Motor neuron (in vitro differentiated cells): ENCODE data around the gene CDH13. TPM values are rescaled to one million over a fixed set of nuclear protein-coding genes. Genes with fewer than 3 reads are reported as not detected.
A peak's percentile ranks its signal among the peaks of the same experiment; 100 is the strongest.

Experiments used
- ATAC-seq, 8 experiments: fragments of 200-7000 bp; cut with Tn5 transposase; replicated peaks in 6 of 8; 2 replicates each; pipeline ENCODE4 v1.8.0; 2021; ENCODE audit warnings: mild to moderate bottlenecking in 8 of 8, moderate library complexity in 8 of 8
- H3K27ac ChIP-seq, 2 donors: fragments of 250-450 bp; sonication (Bioruptor Pico); 2 replicates each; pipeline ENCODE4 v1.9.0; 2021; ENCODE audit warnings: antibody characterized with exemption in 2 of 2, mild to moderate bottlenecking in 2 of 2, moderate library complexity in 1 of 2
- H3K4me1 ChIP-seq, 2 donors: fragments of 250-450 bp; sonication (Bioruptor Pico); replicated peaks in 1 of 2; 2 replicates each; pipeline ENCODE4 v1.6.1; 2021; ENCODE audit warnings: antibody characterized with exemption in 2 of 2, mild to moderate bottlenecking in 2 of 2, moderate library complexity in 1 of 2
- H3K4me3 ChIP-seq, 5 donors: fragments of 250-450 bp; sonication (Bioruptor Pico); 2 replicates each; pipeline ENCODE4 v1.9.0; 2021; ENCODE audit warnings: antibody characterized with exemption in 5 of 5, mild to moderate bottlenecking in 5 of 5, moderate library complexity in 4 of 5
- WGBS, 10 experiments: fragments of 450-650 bp; shearing (Covaris generic); methylation state at CpG; one replicate each; pipeline ENCODE4 v1.0.0; 2022; 5-methylcytosine and 5-hydroxymethylcytosine counted together
- in situ Hi-C, 9 experiments: fragments of 400-800 bp; cut with MboI; loops; one replicate each; pipeline ENCODE4 v1.15.0; 2021; ENCODE audit warnings: low sequenced_read_pairs in 9 of 9, low pct_unique_long_range_greater_than_20kb in 2 of 9; ENCODE audit not compliant: unreplicated experiment in 9 of 9
- total RNA-seq, 8 experiments: library from RNA; unstranded; fragments of 300-600 nt; gene quantifications; 2 replicates each; pipeline versions ENCODE4 v1.2.3 to v1.2.4, GENCODE V29; 2022

The CDH13 gene
- total RNA-seq, 8 experiments from 2014 or later = 0.42 to 10.3 (median 3.4) TPM

- H3K4me1 ChIP-seq = peaks cover 33 to 36% of the 10 kb centered on the region in 2 donors
- no peak overlapping the region for H3K27ac ChIP-seq
- WGBS, 10 experiments = 6 to 69% (median 37%) methylated on average over 1 to 5 of the region's 5 CpGs; no CpG with 5 or more reads in 2 of the 10 experiments
- peak; percentile 56 to 99 (median 78) for ATAC-seq
- in situ Hi-C loops = no loop called here
- H3K4me3 ChIP-seq = no peak overlapping the region
Measured at GRCh38 chr16:82603784-82604411, 22.9 kb upstream of the CDH13 start.

DNA sequence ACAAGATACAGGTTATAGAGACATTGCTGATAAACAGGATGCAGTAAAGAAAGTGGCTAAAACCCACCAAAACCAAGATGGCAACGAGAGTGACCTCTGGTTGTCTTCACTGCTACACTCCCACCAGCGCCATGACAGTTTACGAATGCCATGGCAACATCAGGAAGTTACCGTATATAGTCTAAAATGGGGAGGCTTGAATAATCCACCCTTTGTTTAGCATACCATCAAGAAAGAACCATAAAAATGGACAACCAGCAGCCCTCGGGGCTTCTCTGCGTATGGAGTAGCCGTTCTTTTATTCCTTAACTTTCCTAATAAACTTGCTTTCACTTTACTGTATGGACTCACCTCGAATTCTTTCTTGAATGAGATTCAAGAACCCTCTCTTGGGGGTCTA, 21.7 kb upstream of the CDH13 start:
- no peak overlapping the region for H3K27ac ChIP-seq
- ATAC-seq = no peak
- in situ Hi-C loops = no loop called here
- WGBS, 10 experiments = 58 to 97% (median 92%) methylated on average over 1 to 7 of the region's 8 CpGs
- H3K4me3 ChIP-seq = no peak overlapping the region
- peaks cover 33 to 36% of the 10 kb centered on the region in 2 donors for H3K4me1 ChIP-seq

DNA sequence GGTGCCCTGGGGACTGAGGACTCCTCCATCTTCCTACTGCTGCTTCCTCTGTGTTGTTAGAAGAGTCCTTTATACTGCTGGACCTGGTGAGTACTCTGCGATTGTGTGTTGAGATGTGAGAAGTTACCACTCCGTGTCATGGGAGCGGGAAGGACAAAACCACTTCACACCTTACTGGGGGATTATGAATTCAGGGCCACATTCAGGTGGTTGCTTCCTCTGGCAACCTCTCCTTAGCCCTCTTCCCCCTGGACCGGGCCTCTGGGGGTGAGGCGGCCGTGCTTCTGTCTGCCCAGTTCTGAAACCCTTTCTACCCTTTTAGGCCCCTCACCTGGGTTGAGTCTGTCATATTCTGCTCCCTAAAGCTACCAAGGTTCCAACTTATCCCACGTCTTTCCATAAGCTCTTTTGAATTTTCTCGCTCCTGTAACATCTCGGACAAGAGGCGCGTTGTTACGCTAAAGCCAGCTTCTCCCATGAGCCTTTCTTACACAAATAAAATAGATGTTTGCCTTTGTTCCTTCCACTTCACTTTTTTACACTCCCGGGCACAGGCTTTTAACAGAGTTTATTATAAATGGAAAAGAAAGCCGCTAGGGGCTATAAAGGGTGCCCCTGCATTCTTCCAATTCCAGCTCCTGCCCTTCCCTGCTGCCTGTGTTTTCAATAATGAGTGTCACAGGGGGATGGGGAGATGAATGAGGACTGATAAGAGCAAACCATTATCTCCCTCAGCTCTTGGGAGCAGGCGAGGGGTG, 20.7 kb upstream of the CDH13 start:
- ATAC-seq = peak in 5 of 8 experiments; percentile 25 to 59 (median 49)

DNA sequence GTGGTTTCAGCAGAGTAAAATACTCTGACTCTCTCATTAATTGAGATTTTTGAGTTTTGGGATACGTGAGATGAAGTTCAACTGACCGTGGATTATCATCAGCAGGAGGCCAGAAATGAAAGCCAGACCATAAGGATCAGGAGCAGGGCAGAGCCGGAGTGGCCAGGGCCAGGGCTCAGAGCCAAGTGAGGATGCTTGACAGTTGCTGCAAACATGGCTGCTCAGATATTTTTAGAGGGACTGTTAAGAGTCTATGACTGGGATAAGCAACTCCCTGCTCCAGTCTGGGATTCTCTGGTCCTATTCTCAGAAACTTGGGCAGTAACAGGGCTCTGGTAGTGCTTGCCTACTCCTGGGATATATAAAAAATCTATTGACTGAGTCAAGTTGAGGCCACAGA, 17.6 kb upstream of the CDH13 start:
- Histone ChIP-seq H3K4me3 (no peak overlapping the region), H3K27ac (no peak overlapping the region), H3K4me1 (peaks cover 14 to 17% of the 10 kb centered on the region in 2 donors)
- in situ Hi-C loops = no loop called here
- no peak for ATAC-seq
- WGBS, 10 experiments = 21 to 100% (median 94%) methylated on average over 2 to 3 of the region's 3 CpGs; no CpG with 5 or more reads in 2 of the 10 experiments

More for the DNA sequence above, 20.7 kb upstream of the CDH13 start:
- 0 to 63% (median 36%) methylated on average over 1 to 14 of the region's 15 CpGs; no CpG with 5 or more reads in 3 of the 10 experiments for WGBS, 10 experiments
- no peak overlapping the region for H3K4me3 ChIP-seq
- peaks cover 33 to 36% of the 10 kb centered on the region in 2 donors for H3K4me1 ChIP-seq
- no peak overlapping the region for H3K27ac ChIP-seq
- in situ Hi-C loops = no loop called here

DNA sequence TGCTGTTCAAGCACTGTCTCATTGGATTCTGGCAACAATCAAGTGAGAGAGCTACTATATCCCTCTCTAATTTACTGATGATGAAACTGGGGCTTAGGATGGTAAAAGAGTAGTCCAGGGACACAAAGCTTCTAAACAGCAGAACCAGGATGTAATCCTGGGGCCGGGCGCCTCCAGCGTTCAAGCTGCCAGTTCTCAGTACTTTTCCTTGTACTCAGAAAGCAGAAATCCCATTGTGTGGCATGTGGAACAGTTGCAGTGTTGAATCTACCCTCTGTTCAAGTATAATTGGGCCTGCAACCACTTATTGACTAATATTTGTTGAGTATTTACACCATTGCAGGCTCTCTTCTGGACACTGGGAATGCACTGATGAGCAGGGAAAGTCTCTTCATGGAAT, 14.5 kb upstream of the CDH13 start:
- H3K4me1 ChIP-seq = peaks cover 0 to 1% of the 10 kb centered on the region in 2 donors
- no peak overlapping the region for H3K4me3 ChIP-seq
- in situ Hi-C loops = no loop called here
- 0 to 90% (median 54%) methylated on average over 1 to 3 of the region's 3 CpGs; no CpG with 5 or more reads in 4 of the 10 experiments for WGBS, 10 experiments
- no peak overlapping the region for H3K27ac ChIP-seq
- no peak for ATAC-seq

DNA sequence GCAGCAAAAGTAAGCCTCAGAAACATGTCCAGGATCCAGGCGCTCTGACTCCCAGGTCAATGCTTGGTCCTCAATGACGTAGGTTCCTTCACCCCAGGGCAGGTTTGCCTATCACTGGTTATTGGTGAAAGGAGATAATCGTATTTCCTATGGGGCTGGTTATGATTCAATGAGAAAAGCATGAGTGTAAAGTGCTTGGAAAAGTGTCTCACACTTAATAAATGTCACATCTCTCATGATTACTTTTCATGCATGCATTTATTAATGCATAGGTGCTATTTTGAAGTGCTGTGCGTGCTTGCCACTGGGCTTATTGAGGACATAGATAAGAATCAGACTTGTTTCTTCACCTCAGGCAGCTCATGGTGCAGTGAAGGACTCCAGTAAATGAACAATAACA, 10.4 kb upstream of the CDH13 start:
- 27 to 95% (median 67%) methylated on average over 1 to 4 of the region's 4 CpGs; no CpG with 5 or more reads in 1 of the 10 experiments for WGBS, 10 experiments
- in situ Hi-C loops = no loop called here
- H3K4me3 ChIP-seq = no peak overlapping the region
- no peak for ATAC-seq
- H3K4me1 ChIP-seq = peaks cover 0 to 5% of the 10 kb centered on the region in 2 donors
- no peak overlapping the region for H3K27ac ChIP-seq

DNA sequence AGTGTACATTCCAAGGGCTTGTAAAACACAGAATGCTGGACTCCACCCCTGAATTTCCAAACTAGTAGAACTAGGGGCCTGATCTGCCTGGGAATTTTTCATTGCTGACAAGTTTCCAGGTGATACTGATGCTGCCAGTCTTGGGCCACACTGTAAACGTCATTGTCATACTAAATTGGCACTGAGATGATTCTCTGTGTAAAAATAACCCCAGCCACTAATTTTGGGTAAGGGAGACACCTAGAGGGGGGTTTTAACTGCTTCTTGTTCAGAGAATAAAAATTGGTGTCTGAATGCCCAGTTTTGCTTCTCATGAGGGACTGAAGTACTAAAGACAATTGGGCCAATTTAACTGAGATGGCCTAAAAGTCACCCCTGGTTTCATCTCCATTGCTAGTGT, 5.0 kb upstream of the CDH13 start:
- no peak overlapping the region for H3K4me3 ChIP-seq
- 0 to 60% (median 0%) methylated on average over 1 of the region's 1 CpG; no CpG with 5 or more reads in 4 of the 10 experiments for WGBS, 10 experiments
- peaks cover 18 to 23% of the 10 kb centered on the region in 2 donors for H3K4me1 ChIP-seq
- H3K27ac ChIP-seq = no peak overlapping the region
- peak in 1 of 8 experiments; percentile 8 for ATAC-seq
- in situ Hi-C loops = no loop called here

DNA sequence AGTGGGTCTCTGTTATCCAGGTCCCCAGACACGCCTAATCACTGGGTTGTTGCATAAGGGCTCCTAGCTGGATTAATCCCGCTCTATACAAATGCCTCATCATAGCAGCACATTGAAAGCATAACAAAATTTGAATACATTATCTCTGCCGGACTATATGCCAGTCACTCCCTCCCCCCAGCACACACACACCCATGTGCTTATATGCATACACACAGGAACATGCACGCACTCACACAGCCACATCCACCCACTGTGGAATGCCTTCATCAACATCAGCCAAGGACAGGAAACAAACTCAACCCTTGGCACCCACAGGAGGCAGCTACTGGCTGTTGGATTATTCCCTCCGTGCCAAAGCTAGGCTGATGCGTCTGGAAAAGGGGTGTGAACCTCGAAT, 3.5 kb upstream of the CDH13 start:
- no peak overlapping the region for H3K27ac ChIP-seq
- peaks cover 23 to 28% of the 10 kb centered on the region in 2 donors for H3K4me1 ChIP-seq
- ATAC-seq = peak in 4 of 8 experiments; percentile 22 to 82 (median 76)
- 0 to 100% (median 77%) methylated on average over 1 to 4 of the region's 7 CpGs; no CpG with 5 or more reads in 3 of the 10 experiments for WGBS, 10 experiments
- in situ Hi-C loops = no loop called here
- H3K4me3 ChIP-seq = no peak overlapping the region

DNA sequence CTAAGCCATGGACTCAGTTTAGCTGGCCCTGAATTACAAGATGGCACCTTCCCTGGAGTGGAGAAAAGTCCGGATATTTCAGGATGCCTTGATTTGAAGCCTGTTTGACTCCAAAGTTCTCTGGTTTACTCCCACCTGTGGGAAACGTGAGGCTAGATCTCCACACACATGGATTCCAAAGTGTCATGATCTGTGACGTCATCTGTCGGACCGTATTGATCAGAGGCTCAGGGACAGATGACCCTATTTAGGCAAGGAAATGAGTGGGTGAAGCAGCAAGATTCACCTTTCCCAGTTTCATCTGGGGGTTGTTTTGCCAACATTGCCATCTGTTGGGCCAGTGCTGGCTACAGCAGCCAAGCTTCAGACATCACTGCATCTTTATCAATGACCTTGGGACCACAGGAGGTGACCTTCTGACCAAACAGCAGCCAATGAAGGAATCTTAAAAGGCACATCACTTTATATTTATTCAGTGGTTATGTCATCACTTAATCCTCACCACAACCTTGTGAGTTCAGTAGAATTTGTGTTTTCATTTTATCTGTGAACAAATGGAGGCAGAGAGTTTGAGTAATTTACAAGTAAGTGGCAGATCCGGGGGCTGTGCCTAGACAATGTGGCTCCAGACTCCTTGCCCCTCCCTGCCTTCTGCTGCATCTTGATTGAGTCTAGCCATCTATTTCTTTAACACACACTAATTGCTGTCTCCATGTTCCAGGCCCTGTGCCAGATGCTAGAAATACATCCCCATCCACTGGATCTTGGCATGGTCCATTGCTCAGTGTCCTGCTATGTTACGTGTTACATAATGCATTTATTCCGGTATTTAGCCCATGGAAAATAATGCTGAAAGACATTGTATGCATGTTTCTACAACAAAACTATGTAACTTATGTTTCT, 1.5 kb upstream of the CDH13 start:
- Histone ChIP-seq H3K27ac (no peak overlapping the region), H3K4me1 (peaks cover 23 to 27% of the 10 kb centered on the region in 2 donors), H3K4me3 (no peak overlapping the region)
- WGBS, 10 experiments = 20 to 100% (median 85%) methylated on average over 1 to 7 of the region's 8 CpGs
- in situ Hi-C loops = loop anchor here in 2 of 9 experiments (25.0 kb wide), 3 partner anchors 363 to 587 kb away; no protein-coding TSS in a partner anchor
- ATAC-seq = no peak

DNA sequence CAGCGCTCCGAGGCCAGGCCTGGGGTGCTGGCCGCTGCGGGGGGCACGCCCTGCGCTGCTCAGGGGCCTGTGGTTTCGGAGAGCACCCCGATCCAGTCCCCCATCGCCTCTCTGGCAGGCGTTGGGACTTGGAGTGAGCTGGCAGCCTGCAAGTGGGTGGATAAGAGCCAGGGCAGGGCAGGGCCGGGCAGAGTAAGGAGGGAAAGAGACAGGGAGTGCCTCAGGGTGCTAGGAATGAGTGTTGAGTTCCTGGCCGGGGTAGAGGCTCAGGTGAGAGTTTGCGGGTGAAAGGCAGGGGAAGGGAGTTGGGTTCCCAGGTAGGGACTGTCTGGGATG, 1.3 kb downstream of the CDH13 start:
- in situ Hi-C loops = loop anchor here in 2 of 9 experiments (25.0 kb wide), 3 partner anchors 366 to 584 kb away; no protein-coding TSS in a partner anchor
- Histone ChIP-seq H3K4me3 (peak overlapping the region; percentile 45 to 57 (median 49)), H3K4me1 (peaks cover 12 to 17% of the 10 kb centered on the region in 2 donors), H3K27ac (no peak overlapping the region)
- ATAC-seq = peak in 1 of 8 experiments; percentile 2
- 20 to 71% (median 20%) methylated on average over 1 to 4 of the region's 13 CpGs; no CpG with 5 or more reads in 7 of the 10 experiments for WGBS, 10 experiments

DNA sequence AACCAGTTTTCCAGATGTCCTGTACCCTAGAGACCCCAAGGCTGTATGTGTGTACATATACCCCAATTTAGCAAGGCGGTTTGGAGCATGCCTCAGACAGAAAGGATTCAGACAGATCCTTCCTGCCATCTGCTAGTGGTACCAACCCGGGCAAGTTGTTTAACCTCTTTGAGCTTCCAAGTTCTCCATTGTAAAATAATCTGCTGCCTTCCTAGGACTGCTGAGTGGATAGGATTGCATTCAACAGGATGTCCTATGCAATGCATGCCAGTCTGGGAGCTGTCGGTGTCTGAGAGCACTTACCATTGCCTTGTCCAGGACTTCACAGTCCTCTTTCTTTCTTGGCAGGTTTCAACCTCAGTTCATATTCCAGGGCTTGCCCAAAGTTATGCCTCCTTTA, 1.9 kb downstream of the CDH13 start:
- Histone ChIP-seq H3K27ac (no peak overlapping the region), H3K4me1 (peaks cover 12 to 13% of the 10 kb centered on the region in 2 donors), H3K4me3 (no peak overlapping the region)
- in situ Hi-C loops = loop anchor here in 2 of 9 experiments (25.0 kb wide), 3 partner anchors 366 to 584 kb away; no protein-coding TSS in a partner anchor
- WGBS, 10 experiments = 40 to 100% (median 61%) methylated on average over 1 to 3 of the region's 3 CpGs; no CpG with 5 or more reads in 2 of the 10 experiments
- no peak for ATAC-seq

GRCh38 chr16:82629441-82630027, 2.8 kb downstream of the CDH13 start:
- H3K27ac ChIP-seq = no peak overlapping the region
- H3K4me1 ChIP-seq = peaks cover 12 to 13% of the 10 kb centered on the region in 2 donors
- in situ Hi-C loops = loop anchor here in 2 of 9 experiments (25.0 kb wide), 3 partner anchors 367 to 583 kb away; no protein-coding TSS in a partner anchor
- H3K4me3 ChIP-seq = no peak overlapping the region
- peak in 1 of 8 experiments; percentile 21 for ATAC-seq
- 22 to 76% (median 46%) methylated on average over 2 to 8 of the region's 8 CpGs for WGBS, 10 experiments
